Measurements from ENCODE around the gene VKORC1.

- TF ChIP-seq CTCF (IDR thresholded peaks at IDR 0.05): no peak
- TF ChIP-seq POLR2A (IDR thresholded peaks at IDR 0.05): no peak
Measured at GRCh38 chr16:31082368-31083045, 12.1 kb downstream of the VKORC1 start.

Measured in lower leg skin (tissue), 3 donors.